ENCODE data around the gene CENPA.
"Not testable (repeated sequence)": the region's sequence is repeated elsewhere in the genome, so short reads cannot be mapped to it uniquely, and the experiment has no call there.

- not testable (repeated sequence) for TF ChIP-seq POLR2A (IDR thresholded peaks at IDR 0.05; ENCODE audit: extremely low read depth, insufficient read length); MYC (IDR thresholded peaks at IDR 0.05; ENCODE audit: low read depth, low read length)
- TF ChIP-seq, protein P1, sequence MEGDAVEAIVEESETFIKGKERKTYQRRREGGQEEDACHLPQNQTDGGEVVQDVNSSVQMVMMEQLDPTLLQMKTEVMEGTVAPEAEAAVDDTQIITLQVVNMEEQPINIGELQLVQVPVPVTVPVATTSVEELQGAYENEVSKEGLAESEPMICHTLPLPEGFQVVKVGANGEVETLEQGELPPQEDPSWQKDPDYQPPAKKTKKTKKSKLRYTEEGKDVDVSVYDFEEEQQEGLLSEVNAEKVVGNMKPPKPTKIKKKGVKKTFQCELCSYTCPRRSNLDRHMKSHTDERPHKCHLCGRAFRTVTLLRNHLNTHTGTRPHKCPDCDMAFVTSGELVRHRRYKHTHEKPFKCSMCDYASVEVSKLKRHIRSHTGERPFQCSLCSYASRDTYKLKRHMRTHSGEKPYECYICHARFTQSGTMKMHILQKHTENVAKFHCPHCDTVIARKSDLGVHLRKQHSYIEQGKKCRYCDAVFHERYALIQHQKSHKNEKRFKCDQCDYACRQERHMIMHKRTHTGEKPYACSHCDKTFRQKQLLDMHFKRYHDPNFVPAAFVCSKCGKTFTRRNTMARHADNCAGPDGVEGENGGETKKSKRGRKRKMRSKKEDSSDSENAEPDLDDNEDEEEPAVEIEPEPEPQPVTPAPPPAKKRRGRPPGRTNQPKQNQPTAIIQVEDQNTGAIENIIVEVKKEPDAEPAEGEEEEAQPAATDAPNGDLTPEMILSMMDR (IDR thresholded peaks at IDR 0.05; ENCODE audit: low read depth, low read length), result not testable (repeated sequence)
These were observed 35.4 kb upstream of the CENPA start for GRCh38 chr2:26750467-26750866.

All from NB4 (cell line).